Activated effector memory CD4-positive, alpha-beta T cell treated with Interleukin-2 at 50 U/mL for 16 hours (primary cell): ENCODE data around the gene VHLL.

Source experiments
- DNase-seq: peaks from one replicate; pipeline ENCODE4 v3.0.0-alpha.2; 2020

Gene VHLL

DNA sequence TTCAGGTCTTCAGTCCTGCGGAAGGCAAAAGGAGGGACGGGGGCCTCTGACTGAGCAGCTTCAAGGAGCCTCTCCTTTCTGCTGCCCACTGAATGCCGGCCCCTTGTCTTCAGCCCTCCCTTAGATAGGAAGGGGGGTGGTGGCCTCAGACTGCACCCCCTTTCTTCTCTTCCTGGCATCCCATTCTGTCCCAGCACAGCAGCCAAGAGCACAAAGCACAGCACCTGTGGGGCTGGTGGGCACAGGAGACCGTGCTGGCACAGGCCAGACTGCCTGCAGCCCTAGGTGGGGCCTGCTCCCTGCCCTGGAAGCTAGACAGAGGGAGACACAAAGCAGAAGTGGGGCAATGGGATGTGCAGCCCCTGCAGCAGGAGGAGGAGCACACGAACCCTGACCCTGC lies 49.5 kb downstream of the VHLL start:
- no peak for DNase-seq
